HepG2 (cell line): ENCODE measurements around the gene PRDM7. TPM values are rescaled to one million over a fixed set of nuclear protein-coding genes. Genes with fewer than 3 reads are reported as not detected.

ENCODE experiments used
- EED ChIP-seq: sonication (generic); formaldehyde crosslinking; IDR thresholded peaks from 2 replicates; pipeline ENCODE4 v1.5.0; 2020; ENCODE audit warnings: mild to moderate bottlenecking, missing genetic modification reagents
- HMG20A ChIP-seq: IDR thresholded peaks from 2 replicates; pipeline ENCODE4 v1.6.1; 2016; ENCODE audit warnings: borderline replicate concordance
- HOXA5 ChIP-seq: sonication (generic); formaldehyde crosslinking; IDR thresholded peaks from 2 replicates; pipeline ENCODE4 v1.4.0; 2020; ENCODE audit warnings: missing genetic modification reagents
- MAFF ChIP-seq: IDR thresholded peaks from 2 replicates; pipeline ENCODE4 v1.6.1; 2011; ENCODE audit warnings: low read depth, low read length, improper control_type of control experiment
- MYNN ChIP-seq: sonication (generic); formaldehyde crosslinking; IDR thresholded peaks from 2 replicates; pipeline ENCODE4 v1.4.0; 2020; ENCODE audit warnings: mild to moderate bottlenecking, low read depth, missing genetic modification reagents
- NFYB ChIP-seq: sonication (generic); formaldehyde crosslinking; IDR thresholded peaks from 2 replicates; pipeline ENCODE4 v1.4.0; 2020; ENCODE audit warnings: missing genetic modification reagents
- PREB ChIP-seq: sonication (generic); formaldehyde crosslinking; IDR thresholded peaks from 2 replicates; pipeline ENCODE4 v1.4.0; 2020; ENCODE audit warnings: missing genetic modification reagents
- REST ChIP-seq, 2 experiments: IDR thresholded peaks; 2 replicates each; pipeline ENCODE4 v1.6.1; 2011 to 2012; ENCODE audit warnings: low read length in 2 of 2, borderline replicate concordance in 1 of 2, low read depth in 1 of 2, mild to moderate bottlenecking in 1 of 2, moderate library complexity in 1 of 2
- SMAD9 ChIP-seq: sonication (generic); formaldehyde crosslinking; IDR thresholded peaks from 2 replicates; pipeline ENCODE4 v1.5.1; 2020; ENCODE audit warnings: mild to moderate bottlenecking, missing genetic modification reagents
- TFAP4 ChIP-seq: sonication (generic); IDR thresholded peaks from 2 replicates; pipeline ENCODE4 v1.6.1; 2016; ENCODE audit warnings: low read depth, borderline replicate concordance
- TIGD3 ChIP-seq: sonication (generic); formaldehyde crosslinking; IDR thresholded peaks from 2 replicates; pipeline ENCODE4 v1.5.1; 2020; ENCODE audit warnings: mild to moderate bottlenecking, missing genetic modification reagents, borderline replicate concordance
- XRCC5 ChIP-seq: fragments of 200-400 bp; formaldehyde crosslinking; optimal IDR thresholded peaks from 2 replicates; pipeline ENCODE3; 2017; ENCODE audit warnings: mild to moderate bottlenecking, low read length
- ZFP36L1 ChIP-seq: sonication (generic); formaldehyde crosslinking; IDR thresholded peaks from 2 replicates; pipeline ENCODE4 v1.8.0; 2022; ENCODE audit warnings: mild to moderate bottlenecking, missing genetic modification reagents, moderate library complexity
- ZHX1 ChIP-seq: sonication (generic); formaldehyde crosslinking; IDR thresholded peaks from 2 replicates; pipeline ENCODE4 v1.8.1; 2022; ENCODE audit warnings: low read depth, mild to moderate bottlenecking, missing genetic modification reagents
- ZNF33A ChIP-seq: sonication (generic); formaldehyde crosslinking; IDR thresholded peaks from 2 replicates; pipeline ENCODE4 v1.5.1; 2020; ENCODE audit warnings: missing genetic modification reagents, mild to moderate bottlenecking, moderate library complexity, borderline replicate concordance
- ZNF33B ChIP-seq: sonication (generic); formaldehyde crosslinking; IDR thresholded peaks from 2 replicates; pipeline ENCODE4 v1.5.1; 2020; ENCODE audit warnings: mild to moderate bottlenecking, missing genetic modification reagents
- ZNF382 ChIP-seq: sonication (generic); formaldehyde crosslinking; IDR thresholded peaks from 2 replicates; pipeline ENCODE4 v1.5.0; 2020; ENCODE audit warnings: missing genetic modification reagents, mild to moderate bottlenecking, borderline replicate concordance
- ZNF430 ChIP-seq: sonication (generic); formaldehyde crosslinking; IDR thresholded peaks from 2 replicates; pipeline ENCODE4 v1.9.0; 2021; ENCODE audit warnings: mild to moderate bottlenecking, missing genetic modification reagents
- ZNF75D ChIP-seq: sonication (generic); formaldehyde crosslinking; IDR thresholded peaks from 2 replicates; pipeline ENCODE4 v1.8.1; 2023; ENCODE audit warnings: missing genetic modification reagents, mild to moderate bottlenecking, borderline replicate concordance
- polyA plus RNA-seq, 8 experiments: library from polyadenylated mRNA; depleted of rRNA in 3 of 8; stranded (reverse) in 7 of 8; unstranded in 1 of 8; fragments of >200 nt; fragmentation: Illumina TruSeq in 4 of 8; extraction: Trizol in 4 of 8; gene quantifications; 2 replicates each; pipeline versions ENCODE4 v1.2.1 to v1.2.3, GENCODE V29; 2011 to 2016; ENCODE audit warnings: low read depth in 4 of 8, missing spikeins in 1 of 8, mixed read lengths in 1 of 8; ENCODE audit not compliant: insufficient read depth in 1 of 8
- total RNA-seq, 5 experiments: library from RNA; depleted of rRNA; stranded (reverse); fragments of >200 nt; fragmentation: Illumina TruSeq; extraction: Trizol; gene quantifications; 2 replicates each; pipeline ENCODE4 v1.2.3, GENCODE V29; 2016; ENCODE audit warnings: low read depth in 1 of 5

Gene PRDM7
- total and polyA plus RNA-seq, 2 of the 13 experiments (the other 11 are each of a cell fraction or from before 2014, with no cell fraction given), result not detected

- TF ChIP-seq ZNF382 (CRISPR knock-in tag) (no peak), ZNF430 (CRISPR knock-in tag) (no peak), REST (IDR thresholded peaks at IDR 0.05; ENCODE audit: borderline replicate concordance in 1 of 2, low read depth in 1 of 2, low read length in 2 of 2) (no peak; a peak in 1 of 4 replicates), XRCC5 (peak; percentile 36), PREB (CRISPR knock-in tag) (no peak), ZFP36L1 (peak; percentile 29; the same call in 1 of the 2 replicates), HOXA5 (CRISPR knock-in tag) (no peak; the same call in 1 of the 2 replicates), TIGD3 (CRISPR knock-in tag) (no peak), MAFF (no peak), ZNF75D (CRISPR knock-in tag) (no peak), EED (peak; percentile 88), ZHX1 (CRISPR knock-in tag) (no peak), TFAP4 (peak; percentile 59; the same call in 1 of the 2 replicates), HMG20A (CRISPR knock-in tag) (peak; percentile 14; the same call in 1 of the 2 replicates), SMAD9 (CRISPR knock-in tag) (no peak), MYNN (no peak), NFYB (CRISPR knock-in tag) (peak; percentile 28), ZNF33B (CRISPR knock-in tag) (no peak), ZNF33A (CRISPR knock-in tag) (no peak)
Measured at GRCh38 chr16:90022209-90023077, 54.7 kb downstream of the PRDM7 start (continued).
